Hepatocyte (in vitro differentiated cells): ENCODE results near the gene PAFAH2. TPM values are rescaled to one million over a fixed set of nuclear protein-coding genes. Genes with fewer than 3 reads are reported as not detected.

Experiments
- DNase-seq: peaks from one replicate; pipeline ENCODE4 v3.0.0-alpha.2; 2016; ENCODE audit warnings: low spot score
- H2AFZ ChIP-seq: fragments of 200-600 bp; sonication (generic); 2 replicates; pipeline ENCODE4 v1.6.0; 2016; ENCODE audit warnings: antibody characterized with exemption, mild to moderate bottlenecking
- H3K27ac ChIP-seq: fragments of 200-600 bp; sonication (generic); 2 replicates; pipeline ENCODE4 v1.5.1; 2016; ENCODE audit warnings: mild to moderate bottlenecking
- H3K27me3 ChIP-seq: fragments of 200-600 bp; sonication (generic); 2 replicates; pipeline ENCODE4 v1.6.1; 2016
- H3K36me3 ChIP-seq: fragments of 200-600 bp; sonication (generic); replicated peaks from 2 replicates; pipeline ENCODE4 v1.5.1; 2016; ENCODE audit warnings: low read depth; ENCODE audit not compliant: insufficient read depth
- H3K4me1 ChIP-seq: fragments of 200-600 bp; sonication (generic); 2 replicates; pipeline ENCODE4 v1.5.1; 2016; ENCODE audit warnings: mild to moderate bottlenecking, moderate library complexity; ENCODE audit not compliant: insufficient read depth
- H3K4me2 ChIP-seq: fragments of 200-600 bp; sonication (generic); 2 replicates; pipeline ENCODE4 v1.6.0; 2016
- H3K4me3 ChIP-seq: fragments of 200-600 bp; sonication (generic); 2 replicates; pipeline ENCODE4 v1.5.1; 2016; ENCODE audit warnings: mild to moderate bottlenecking
- H3K79me2 ChIP-seq: fragments of 200-600 bp; sonication (generic); 2 replicates; pipeline ENCODE4 v1.6.0; 2017; ENCODE audit warnings: mild to moderate bottlenecking
- H3K9me2 ChIP-seq: fragments of 200-600 bp; sonication (generic); replicated peaks from 2 replicates; pipeline ENCODE4 v1.6.0; 2017; ENCODE audit warnings: mild to moderate bottlenecking; ENCODE audit not compliant: insufficient read depth
- H3K9me3 ChIP-seq: fragments of 200-600 bp; sonication (generic); 2 replicates; pipeline ENCODE4 v1.5.1; 2016; ENCODE audit warnings: low read depth, mild to moderate bottlenecking
- H4K20me1 ChIP-seq: fragments of 200-600 bp; sonication (generic); 2 replicates; pipeline ENCODE4 v1.6.0; 2016; ENCODE audit warnings: mild to moderate bottlenecking; ENCODE audit not compliant: insufficient read depth, poor library complexity, severe bottlenecking
- CTCF ChIP-seq: fragments of 200-600 bp; sonication (generic); IDR thresholded peaks from 2 replicates; pipeline ENCODE4 v1.5.1; 2016; ENCODE audit warnings: antibody characterized with exemption, mild to moderate bottlenecking; ENCODE audit not compliant: poor library complexity
- EZH2 ChIP-seq: fragments of 200-600 bp; sonication (generic); IDR thresholded peaks from 2 replicates; pipeline ENCODE4 v1.6.1; 2016; ENCODE audit warnings: antibody characterized with exemption, mild to moderate bottlenecking, borderline replicate concordance
- EZH2phosphoT487 ChIP-seq: fragments of 200-600 bp; sonication (generic); IDR thresholded peaks from one replicate; pipeline ENCODE4 v1.6.1; 2018; ENCODE audit warnings: antibody characterized with exemption, mild to moderate bottlenecking, low read depth, moderate library complexity; ENCODE audit not compliant: unreplicated experiment, severe bottlenecking
- WGBS: methylation state at CpG from one replicate; pipeline ENCODE4 v1.1.6; 2016; ENCODE audit warnings: low lambda C conversion rate; ENCODE audit errors: missing lambda C conversion rate; 5-methylcytosine and 5-hydroxymethylcytosine counted together
- polyA plus RNA-seq: library from polyadenylated mRNA; unstranded; fragments of >200 nt; fragmentation: Nextera tagmentation; extraction: Ambion mirVana; gene quantifications from 2 replicates; pipeline ENCODE4 v1.2.1, GENCODE V29; 2016
- total RNA-seq: library from RNA; depleted of rRNA; stranded (reverse); fragments of >200 nt; gene quantifications from 2 replicates; pipeline ENCODE4 v1.2.3, GENCODE V29; 2014

PAFAH2 gene
- total and polyA plus RNA-seq, 2 experiments from 2014 or later: 22.7 to 24.6 TPM

GRCh38 chr1:25917996-25918395 lies 79.9 kb downstream of the PAFAH2 start:
- Histone ChIP-seq H3K9me2 (no peaks in the 10 kb centered on the region), H3K4me2 (no peak overlapping the region), H3K9me3 (no peaks in the 10 kb centered on the region), H4K20me1 (no peaks in the 10 kb centered on the region), H3K4me1 (no peaks in the 10 kb centered on the region), H3K4me3 (no peak overlapping the region), H3K27ac (no peak overlapping the region), H3K36me3 (no peaks in the 10 kb centered on the region), H2AFZ (no peak overlapping the region), H3K79me2 (no peaks in the 10 kb centered on the region), H3K27me3 (no peaks in the 10 kb centered on the region)
- no peak for DNase-seq
- TF ChIP-seq EZH2phosphoT487: no peak
- no peak for TF ChIP-seq EZH2
- no peak for TF ChIP-seq CTCF
- 52% methylated on average over 5 of the region's 5 CpGs for WGBS

GRCh38 chr1:25916460-25916859 lies 81.4 kb downstream of the PAFAH2 start:
- no peaks in the 10 kb centered on the region for H3K9me3 ChIP-seq
- TF ChIP-seq EZH2phosphoT487: no peak
- no peak for TF ChIP-seq EZH2
- TF ChIP-seq CTCF: no peak
- H3K4me3 ChIP-seq: no peak overlapping the region
- no peaks in the 10 kb centered on the region for H3K4me1 ChIP-seq
- H2AFZ ChIP-seq: no peak overlapping the region
- no peaks in the 10 kb centered on the region for H3K36me3 ChIP-seq
- no peaks in the 10 kb centered on the region for H3K27me3 ChIP-seq
- H3K79me2 ChIP-seq: no peaks in the 10 kb centered on the region
- no peaks in the 10 kb centered on the region for H4K20me1 ChIP-seq
- no peak overlapping the region for H3K4me2 ChIP-seq
- no peaks in the 10 kb centered on the region for H3K9me2 ChIP-seq
- DNase-seq: no peak
- no peak overlapping the region for H3K27ac ChIP-seq
- 91% methylated on average over 2 of the region's 2 CpGs for WGBS

- Histone ChIP-seq H3K36me3 (no peaks in the 10 kb centered on the region), H3K27me3 (no peaks in the 10 kb centered on the region), H3K4me1 (no peaks in the 10 kb centered on the region), H3K4me2 (no peak overlapping the region), H3K4me3 (no peak overlapping the region), H3K79me2 (no peaks in the 10 kb centered on the region), H3K9me2 (no peaks in the 10 kb centered on the region), H4K20me1 (no peaks in the 10 kb centered on the region), H2AFZ (no peak overlapping the region), H3K9me3 (no peaks in the 10 kb centered on the region), H3K27ac (no peak overlapping the region)
- no peak for TF ChIP-seq EZH2
- no peak for TF ChIP-seq EZH2phosphoT487
- no peak for TF ChIP-seq CTCF
- 80% methylated on average over 3 of the region's 3 CpGs for WGBS
- no peak for DNase-seq
Measured at GRCh38 chr1:25914074-25914995, 83.5 kb downstream of the PAFAH2 start.
